Ovary (tissue), 9 donors: Measurements from ENCODE around the gene KIF1A. TPM values are rescaled to one million over a fixed set of nuclear protein-coding genes. Genes with fewer than 3 reads are reported as not detected.

Experiments
- DNase-seq, 5 donors: peaks; one replicate each; pipeline ENCODE4 v3.0.0-alpha.2; 2019 to 2020
- H3K27ac ChIP-seq, 2 donors: fragments of 200-600 bp; one replicate each; pipeline versions ENCODE4 v1.5.1 to v1.8.0; 2019 to 2022
- H3K27me3 ChIP-seq: fragments of 200-600 bp; one replicate; pipeline ENCODE4 v1.8.0; 2022
- H3K36me3 ChIP-seq: fragments of 200-600 bp; sonication (generic); one replicate; pipeline ENCODE4 v1.5.1; 2019
- H3K4me1 ChIP-seq: one replicate; pipeline ENCODE4 v1.8.1; 2013; ENCODE audit warnings: mild to moderate bottlenecking, moderate library complexity; ENCODE audit not compliant: insufficient read depth
- H3K4me3 ChIP-seq: fragments of 200-600 bp; sonication (generic); one replicate; pipeline ENCODE4 v1.5.1; 2017
- H3K9me3 ChIP-seq, 2 donors: fragments of 200-600 bp in 1 of 2; sonication (generic) in 1 of 2; one replicate each; pipeline versions ENCODE4 v1.5.1 to v1.8.1; 2013 to 2019; ENCODE audit warnings: mild to moderate bottlenecking in 1 of 2, moderate library complexity in 1 of 2
- EP300 ChIP-seq: sonication (generic); formaldehyde crosslinking; IDR thresholded peaks from one replicate; pipeline ENCODE4 v1.6.1; 2017; ENCODE audit warnings: antibody characterized with exemption
- POLR2A ChIP-seq: fragments of 450-650 bp; IDR thresholded peaks from one replicate; pipeline ENCODE4 v1.6.1; 2017; ENCODE audit warnings: antibody characterized with exemption, mild to moderate bottlenecking, moderate library complexity
- WGBS, 3 donors: extraction: QIAGEN DNeasy Blood & Tissue Kit in 1 of 3; methylation state at CpG; one replicate each; pipeline versions ENCODE4 v1.1.5 to v1.1.7; 2013 to 2017; 5-methylcytosine and 5-hydroxymethylcytosine counted together
- intact Hi-C, 4 donors: fragments of 100-400 bp; cut with DNase I; formaldehyde crosslinking; loops; one replicate each; pipeline versions ENCODE4 v1.11.0 to v1.15.1; 2022 to 2023
- polyA plus RNA-seq, 2 donors: library from polyadenylated mRNA; stranded (reverse); fragments of 200-250 nt in 1 of 2; fragments of 350-450 nt in 1 of 2; fragmentation: Illumina TruSeq in 1 of 2; extraction: RNeasy Lipid Tissue Mini Kit (QIAGEN cat#74804) in 1 of 2; gene quantifications; one replicate each; pipeline ENCODE4 v1.2.3, GENCODE V29; 2013 to 2014
- total RNA-seq, 7 donors: library from RNA; depleted of rRNA in 2 of 7; stranded (reverse); fragments of >200 nt in 2 of 7; fragmentation: NEBNext Ultra II Directional in 3 of 7; extraction: Animal tissue kit (Norgen Biotek cat#: 25700) in 3 of 7; gene quantifications; one replicate each; pipeline versions ENCODE4 v1.1.0 to v1.2.4, GENCODE V29; 2016 to 2023
- TF ChIP-seq, protein P1 (sequence below), 3 donors: fragments of 450-650 bp in 2 of 3; fragments of 200-600 bp in 1 of 3; IDR thresholded peaks; one replicate each; pipeline versions ENCODE4 v1.5.1 to v1.8.0; 2016 to 2022; ENCODE audit warnings: antibody characterized with exemption in 3 of 3, mild to moderate bottlenecking in 1 of 3
- donor health status: DM: no; HTN: no; CAD: no; lungs with moderate emphysema.
- donor health status: DM: no; HTN: no; CAD: no.
- donor health status: Bipolar disorder and iron deficiency.
- donor health status: DM: yes; HTN: yes; CAD: no.
- donor health status: DM: no; HTN: no; CAD: no.
- donor health status: DM: yes; HTN: yes; CAD: no.

Gene KIF1A
- total and polyA plus RNA-seq, 9 donors = 0.48 to 4.4 (median 1.2) TPM

DNA sequence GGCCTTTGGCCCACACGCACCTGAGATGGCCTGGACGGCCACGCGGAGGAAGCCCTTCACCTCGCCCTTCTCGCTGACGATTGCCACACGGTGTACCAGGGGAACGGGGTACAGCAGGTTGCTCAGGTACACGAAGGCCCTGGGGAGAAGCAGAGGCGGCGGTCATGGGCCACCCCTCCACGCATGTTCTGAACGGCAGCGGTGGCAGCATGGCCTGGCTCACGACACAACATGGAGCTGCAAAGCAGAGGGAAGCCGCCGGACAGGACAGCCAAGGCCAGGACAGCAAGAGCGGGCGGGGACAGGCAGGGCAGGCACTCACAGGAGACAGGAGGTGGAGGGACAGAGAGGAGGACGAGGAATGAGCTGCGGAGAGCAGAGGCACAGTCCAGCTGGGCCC lies 69.6 kb downstream of the KIF1A start:
- 90 to 92% (median 90%) methylated on average over 22 of the region's 22 CpGs for WGBS, 3 donors
- intact Hi-C loops = no loop called here

DNA sequence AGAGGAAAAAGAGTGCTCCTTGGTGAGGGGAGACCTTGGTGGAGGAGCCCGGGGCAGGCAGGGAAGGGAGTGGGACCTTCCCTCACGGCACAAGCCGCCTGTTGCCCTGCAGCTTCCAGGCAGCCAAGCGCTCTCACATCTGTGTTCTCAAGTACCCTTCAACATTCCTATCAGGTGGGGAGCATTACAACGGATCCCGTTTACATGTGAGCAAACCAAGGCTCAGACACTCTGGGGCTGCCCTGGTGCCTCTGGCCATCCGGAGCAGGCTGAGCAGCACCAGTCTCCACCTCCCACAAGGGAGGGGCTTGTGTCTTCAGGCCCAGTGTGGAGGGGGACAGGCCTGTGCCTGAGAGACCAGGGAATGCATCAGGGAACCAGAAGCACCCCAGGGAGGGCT lies 70.5 kb downstream of the KIF1A start:
- Histone ChIP-seq H3K9me3 (no peaks in the 10 kb centered on the region), H3K4me1 (no peaks in the 10 kb centered on the region), H3K27ac (no peak overlapping the region), H3K36me3 (no peaks in the 10 kb centered on the region), H3K4me3 (no peak overlapping the region), H3K27me3 (no peaks in the 10 kb centered on the region)
- 65 to 74% (median 67%) methylated on average over 7 of the region's 7 CpGs for WGBS, 3 donors
- DNase-seq = no peak
- TF ChIP-seq, protein P1, sequence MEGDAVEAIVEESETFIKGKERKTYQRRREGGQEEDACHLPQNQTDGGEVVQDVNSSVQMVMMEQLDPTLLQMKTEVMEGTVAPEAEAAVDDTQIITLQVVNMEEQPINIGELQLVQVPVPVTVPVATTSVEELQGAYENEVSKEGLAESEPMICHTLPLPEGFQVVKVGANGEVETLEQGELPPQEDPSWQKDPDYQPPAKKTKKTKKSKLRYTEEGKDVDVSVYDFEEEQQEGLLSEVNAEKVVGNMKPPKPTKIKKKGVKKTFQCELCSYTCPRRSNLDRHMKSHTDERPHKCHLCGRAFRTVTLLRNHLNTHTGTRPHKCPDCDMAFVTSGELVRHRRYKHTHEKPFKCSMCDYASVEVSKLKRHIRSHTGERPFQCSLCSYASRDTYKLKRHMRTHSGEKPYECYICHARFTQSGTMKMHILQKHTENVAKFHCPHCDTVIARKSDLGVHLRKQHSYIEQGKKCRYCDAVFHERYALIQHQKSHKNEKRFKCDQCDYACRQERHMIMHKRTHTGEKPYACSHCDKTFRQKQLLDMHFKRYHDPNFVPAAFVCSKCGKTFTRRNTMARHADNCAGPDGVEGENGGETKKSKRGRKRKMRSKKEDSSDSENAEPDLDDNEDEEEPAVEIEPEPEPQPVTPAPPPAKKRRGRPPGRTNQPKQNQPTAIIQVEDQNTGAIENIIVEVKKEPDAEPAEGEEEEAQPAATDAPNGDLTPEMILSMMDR (IDR thresholded peaks at IDR 0.05) = no peak
- no peak for TF ChIP-seq EP300
- TF ChIP-seq POLR2A = no peak
- intact Hi-C loops = no loop called here

More for the DNA sequence above, 69.6 kb downstream of the KIF1A start:
- H3K4me3 ChIP-seq = no peak overlapping the region
- no peaks in the 10 kb centered on the region for H3K27me3 ChIP-seq
- no peaks in the 10 kb centered on the region for H3K9me3 ChIP-seq
- TF ChIP-seq EP300 (no peak), POLR2A (no peak)
- TF ChIP-seq, protein P1 (IDR thresholded peaks at IDR 0.05) = no peak
- no peak overlapping the region for H3K27ac ChIP-seq
- no peaks in the 10 kb centered on the region for H3K4me1 ChIP-seq
- H3K36me3 ChIP-seq = no peaks in the 10 kb centered on the region
- DNase-seq = no peak

DNA sequence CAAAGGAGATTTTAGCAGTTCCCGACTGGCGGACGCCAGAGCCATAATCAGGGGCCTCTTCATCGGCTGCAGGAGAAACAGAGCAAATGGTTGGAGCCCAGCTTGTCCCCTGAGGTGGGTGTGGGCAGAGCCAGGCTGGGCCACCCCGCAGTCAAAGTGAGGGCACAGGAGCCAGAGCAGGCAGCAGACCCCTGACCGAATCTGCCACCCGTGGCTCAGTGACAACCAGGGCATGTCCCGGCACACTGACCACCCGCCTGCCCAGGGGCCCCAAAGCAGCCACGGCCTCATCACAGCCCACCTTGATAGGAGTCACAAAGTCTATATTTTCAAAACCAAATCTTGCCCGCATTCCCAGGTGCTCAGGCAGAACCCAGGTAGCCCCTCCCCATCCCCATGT lies 72.8 kb downstream of the KIF1A start:
- Histone ChIP-seq H3K4me1 (no peaks in the 10 kb centered on the region), H3K27me3 (no peaks in the 10 kb centered on the region), H3K4me3 (no peak overlapping the region), H3K36me3 (no peaks in the 10 kb centered on the region), H3K27ac (no peak overlapping the region), H3K9me3 (no peaks in the 10 kb centered on the region)
- 91 to 96% (median 92%) methylated on average over 11 of the region's 11 CpGs for WGBS, 3 donors
- no peak for TF ChIP-seq POLR2A
- no peak for TF ChIP-seq EP300
- TF ChIP-seq, protein P1 (IDR thresholded peaks at IDR 0.05) = no peak
- no peak for DNase-seq
- intact Hi-C loops = no loop called here

DNA sequence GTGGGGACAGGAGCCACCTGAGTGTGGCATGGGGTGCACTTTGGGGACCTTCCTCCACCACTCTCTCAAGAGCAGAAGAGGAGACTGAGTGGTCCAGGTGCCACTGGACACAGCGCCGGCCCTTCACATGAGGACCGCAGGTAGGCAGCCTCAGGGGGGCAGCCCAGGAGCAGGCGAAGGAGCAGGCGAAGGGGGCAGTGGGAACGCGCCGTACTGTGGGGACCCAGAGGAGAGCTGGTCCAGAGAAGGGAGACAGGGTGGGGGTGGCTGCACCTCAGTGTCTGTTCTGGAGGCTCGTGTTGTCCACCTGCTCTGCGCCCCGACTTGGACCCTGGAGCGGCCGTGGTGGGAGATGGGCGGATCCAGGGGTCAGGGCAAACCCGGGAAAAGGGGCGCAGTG lies 73.3 kb downstream of the KIF1A start:
- Histone ChIP-seq H3K27me3 (no peaks in the 10 kb centered on the region), H3K36me3 (no peaks in the 10 kb centered on the region), H3K27ac (no peak overlapping the region), H3K4me1 (no peaks in the 10 kb centered on the region), H3K4me3 (no peak overlapping the region), H3K9me3 (no peaks in the 10 kb centered on the region)
- 95 to 96% (median 96%) methylated on average over 16 of the region's 16 CpGs for WGBS, 3 donors
- TF ChIP-seq, protein P1 (IDR thresholded peaks at IDR 0.05) = no peak
- intact Hi-C loops = no loop called here
- DNase-seq = no peak

DNA sequence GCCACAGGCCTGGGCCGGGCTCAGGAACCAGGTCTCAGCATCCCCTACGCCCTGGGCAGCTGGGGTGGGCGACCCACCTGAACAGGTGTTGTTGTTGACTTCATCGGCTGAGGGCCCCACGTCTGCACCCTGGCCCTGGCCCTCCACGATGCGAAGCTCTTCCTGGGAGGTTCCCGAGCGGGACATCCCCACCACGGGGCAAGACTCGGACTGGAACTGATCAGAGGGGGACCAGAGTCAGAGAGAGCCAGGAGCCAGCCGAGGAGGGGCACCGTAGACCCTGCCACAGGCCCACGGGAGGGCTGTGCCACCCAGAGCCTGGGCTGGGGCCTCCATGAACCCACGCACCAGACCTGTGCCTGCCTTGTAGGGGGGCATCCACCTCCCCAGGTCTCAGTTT lies 74.1 kb downstream of the KIF1A start:
- Histone ChIP-seq H3K36me3 (no peaks in the 10 kb centered on the region), H3K27me3 (no peaks in the 10 kb centered on the region), H3K4me1 (no peaks in the 10 kb centered on the region), H3K9me3 (no peaks in the 10 kb centered on the region), H3K27ac (no peak overlapping the region), H3K4me3 (no peak overlapping the region)
- no peak for DNase-seq
- WGBS, 3 donors = 87 to 93% (median 92%) methylated on average over 15 of the region's 15 CpGs
- no peak for TF ChIP-seq EP300
- intact Hi-C loops = no loop called here
